Measurements from ENCODE around the gene TPI1. TPM values are rescaled to one million over a fixed set of nuclear protein-coding genes. Genes with fewer than 3 reads are reported as not detected.
A peak's percentile ranks its signal among the peaks of the same experiment; 100 is the strongest.

TPI1 gene
- total and polyA plus RNA-seq, 2 of the 8 experiments (the other 6 are each of a cell fraction or from before 2014, with no cell fraction given) = 910 to 3,018 TPM

DNA sequence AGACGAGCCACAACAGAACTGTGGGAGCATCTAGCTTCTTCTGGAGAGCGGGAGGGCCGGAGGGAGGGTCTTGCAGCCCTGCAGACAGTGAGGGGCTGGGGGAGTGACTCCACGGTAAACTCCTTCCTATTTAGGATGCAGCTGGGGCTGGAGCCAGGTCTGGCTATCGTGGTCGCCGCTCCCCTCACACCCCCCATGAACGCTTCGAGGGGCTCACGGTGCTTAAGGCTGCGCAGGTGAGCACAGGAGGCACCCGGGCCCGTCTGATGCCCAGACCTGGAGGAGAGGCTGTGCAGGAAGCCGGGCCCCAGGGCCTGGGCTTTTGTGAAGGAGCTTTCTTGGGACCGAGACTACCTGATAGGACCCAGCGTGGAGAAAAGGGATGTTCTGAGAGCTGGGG lies 30.5 kb upstream of the TPI1 start:
- Histone ChIP-seq H3K23me2 (ENCODE audit: low read depth, low read length) (no peaks in the 10 kb centered on the region), H3K4me3 (ENCODE audit: extremely low read depth in 1 of 4, insufficient read depth in 2 of 4, low read depth in 3 of 4, low read length in 4 of 4) (no peak overlapping the region), H3K4ac (replicated peaks; ENCODE audit: insufficient read length, low read depth, low read length) (no peak overlapping the region), H4K5ac (ENCODE audit: insufficient read length, low read depth, low read length) (no peak overlapping the region), H4K20me1 (replicated peaks in 1 of 2; ENCODE audit: control insufficient read depth in 1 of 2, insufficient read depth in 2 of 2, low read length in 2 of 2) (peaks cover 6 to 8% of the 10 kb centered on the region in 2 experiments), H2BK12ac (ENCODE audit: low read depth, low read length) (no peak overlapping the region), H3K18ac (ENCODE audit: extremely low read depth, low read length) (no peak overlapping the region), H2BK20ac (ENCODE audit: low read length) (no peak overlapping the region), H3K79me2 (ENCODE audit: control insufficient read depth in 1 of 2, insufficient read depth in 2 of 2, low read length in 2 of 2) (no peaks in the 10 kb centered on the region), H2AFZ (ENCODE audit: low read length) (no peak overlapping the region), H2BK5ac (ENCODE audit: low read depth, low read length) (0 out of 2 replicates have a peak overlapping the region, but pooled peaks have one; percentile 16), H3K4me1 (replicated peaks in 1 of 4; ENCODE audit: control insufficient read depth in 3 of 4, insufficient read depth in 4 of 4, low read length in 3 of 4) (peaks cover 0 to 3% (median 2%) of the 10 kb centered on the region in 4 experiments; a peak in 1 of 7 replicates), H3K14ac (ENCODE audit: insufficient read length) (no peak overlapping the region), H3K79me1 (ENCODE audit: low read depth, low read length) (no peaks in the 10 kb centered on the region), H3K27ac (ENCODE audit: low read depth, low read length) (no peak overlapping the region), H3K9me3 (ENCODE audit: insufficient read depth in 2 of 2, low read depth in 1 of 2, low read length in 1 of 2) (no peaks in the 10 kb centered on the region), H4K8ac (ENCODE audit: extremely low read depth, insufficient read depth, low read length) (no peak overlapping the region; the same call in 1 of the 2 replicates), H3K23ac (ENCODE audit: insufficient read length) (no peak overlapping the region), H3K56ac (replicated peaks; ENCODE audit: insufficient read length, low read depth, low read length) (no peak overlapping the region), H2BK120ac (replicated peaks; ENCODE audit: low read depth, low read length) (no peak overlapping the region), H3K36me3 (ENCODE audit: control insufficient read depth in 2 of 4, insufficient read depth in 4 of 4, low read length in 3 of 4) (peaks cover 23 to 56% (median 43%) of the 10 kb centered on the region in 4 experiments), H3K9ac (replicated peaks in 1 of 4; ENCODE audit: extremely low read depth in 1 of 4, low read depth in 3 of 4, low read length in 3 of 4) (no peak overlapping the region), H3K4me2 (ENCODE audit: insufficient read depth in 1 of 2, low read depth in 2 of 2, low read length in 2 of 2) (no peak overlapping the region), H4K91ac (replicated peaks; ENCODE audit: insufficient read length, low read length) (no peak overlapping the region), H2AK5ac (ENCODE audit: low read depth, low read length) (no peak overlapping the region), H2BK15ac (ENCODE audit: low read length) (no peak overlapping the region), H3K27me3 (replicated peaks in 1 of 4; ENCODE audit: control insufficient read depth in 3 of 4, extremely low read depth in 1 of 4, insufficient read depth in 3 of 4, low read length in 3 of 4) (no peaks in the 10 kb centered on the region)
- ChIA-PET CTCF (ENCODE audit: partially characterized antibody) (interaction anchor here (0.6 to 23.7 kb wide), 14 partner anchors 10 to 299 kb away, joined by 3 to 532 read pairs (median 7); partner anchors contain the start of genes CD4, CDCA3, GNB3 and GPR162), POLR2A (ENCODE audit: partially characterized antibody) (interaction anchor here (0.6 to 27.1 kb wide), 6 partner anchors 5 to 258 kb away, joined by 3 to 588 read pairs (median 196); partner anchors contain the start of genes C12orf57, CDCA3, GNB3 and GPR162)
- FAIRE-seq (no peak), DNase-seq (ENCODE audit: low read depth in 1 of 2, low spot score in 2 of 2) (no peak)
- 81% methylated on average over 14 of the region's 16 CpGs; no CpG with 5 or more reads in 1 of the 2 experiments for WGBS, 2 experiments (ENCODE audit: extremely low coverage in 1 of 2, insufficient coverage in 1 of 2, insufficient read length in 1 of 2, insufficient replicate concordance in 2 of 2, low coverage in 1 of 2, low lambda C conversion rate in 2 of 2, missing lambda C conversion rate in 1 of 2)
- no peak for TF ChIP-seq SP1 (IDR thresholded peaks at IDR 0.05; ENCODE audit: low read depth, low read length)
- TF ChIP-seq, protein P1, sequence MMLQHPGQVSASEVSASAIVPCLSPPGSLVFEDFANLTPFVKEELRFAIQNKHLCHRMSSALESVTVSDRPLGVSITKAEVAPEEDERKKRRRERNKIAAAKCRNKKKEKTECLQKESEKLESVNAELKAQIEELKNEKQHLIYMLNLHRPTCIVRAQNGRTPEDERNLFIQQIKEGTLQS (IDR thresholded peaks at IDR 0.05; ENCODE audit: insufficient read depth, low read depth, low read length) = no peak
- TF ChIP-seq FOSL1 (IDR thresholded peaks at IDR 0.05; ENCODE audit: insufficient read depth, low read depth, low read length) = no peak
- TF ChIP-seq SP2 (IDR thresholded peaks at IDR 0.05; ENCODE audit: low read length) = no peak
- TF ChIP-seq POLR2A (IDR thresholded peaks at IDR 0.05; ENCODE audit: control extremely low read depth in 1 of 2, low read depth in 2 of 2, low read length in 2 of 2) = no peak
- no peak for TF ChIP-seq EGR1 (IDR thresholded peaks at IDR 0.05; ENCODE audit: borderline replicate concordance, low read depth, low read length)
- TF ChIP-seq, protein P2, sequence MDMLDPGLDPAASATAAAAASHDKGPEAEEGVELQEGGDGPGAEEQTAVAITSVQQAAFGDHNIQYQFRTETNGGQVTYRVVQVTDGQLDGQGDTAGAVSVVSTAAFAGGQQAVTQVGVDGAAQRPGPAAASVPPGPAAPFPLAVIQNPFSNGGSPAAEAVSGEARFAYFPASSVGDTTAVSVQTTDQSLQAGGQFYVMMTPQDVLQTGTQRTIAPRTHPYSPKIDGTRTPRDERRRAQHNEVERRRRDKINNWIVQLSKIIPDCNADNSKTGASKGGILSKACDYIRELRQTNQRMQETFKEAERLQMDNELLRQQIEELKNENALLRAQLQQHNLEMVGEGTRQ (IDR thresholded peaks at IDR 0.05; ENCODE audit: low read length) = no peak
- no peak for TF ChIP-seq CHD1 (IDR thresholded peaks at IDR 0.05; ENCODE audit: low read depth, low read length)
- TF ChIP-seq SIRT6 (IDR thresholded peaks at IDR 0.05; ENCODE audit: low read length) = no peak
- no peak for TF ChIP-seq SUZ12 (IDR thresholded peaks at IDR 0.05; ENCODE audit: low read length)
- TF ChIP-seq PHF8 (conservative IDR thresholded peaks at IDR 0.05; ENCODE audit: low read depth, low read length) = no peak
- no peak for TF ChIP-seq CBX5 (IDR thresholded peaks at IDR 0.05; ENCODE audit: low read depth, low read length)
- TF ChIP-seq TEAD4 (IDR thresholded peaks at IDR 0.05; ENCODE audit: low read depth, low read length) = no peak
- TF ChIP-seq SRF (IDR thresholded peaks at IDR 0.05; ENCODE audit: low read depth, low read length) = no peak

Measured in H1 (cell line).